DND-41 (cell line): ENCODE measurements around the gene CMTM7.

Experiments used
- ATAC-seq: fragments of 200-7000 bp; cut with Tn5 transposase; 3 replicates; pipeline ENCODE4 v1.9.1; 2021; ENCODE audit warnings: low read depth; ENCODE audit not compliant: insufficient read depth
- DNase-seq: peaks from one replicate; pipeline ENCODE4 v3.0.0-alpha.2; 2020
- H2AFZ ChIP-seq: 2 replicates; pipeline ENCODE4 v1.6.0; 2012; ENCODE audit warnings: low read depth, low read length
- H3K27ac ChIP-seq: 2 replicates; pipeline ENCODE4 v1.5.1; 2012; ENCODE audit warnings: low read length, inconsistent platforms
- H3K27me3 ChIP-seq: fragments of 200-600 bp; sonication (generic); 2 replicates; pipeline ENCODE4 v1.6.0; 2012; ENCODE audit warnings: low read length, mild to moderate bottlenecking, inconsistent platforms; ENCODE audit not compliant: insufficient read depth, poor library complexity
- H3K36me3 ChIP-seq: 2 replicates; pipeline ENCODE4 v1.5.1; 2012; ENCODE audit warnings: low read length, inconsistent platforms; ENCODE audit not compliant: insufficient read depth
- H3K4me1 ChIP-seq: 2 replicates; pipeline ENCODE4 v1.5.1; 2012; ENCODE audit warnings: mild to moderate bottlenecking, low read length; ENCODE audit not compliant: insufficient read depth
- H3K4me2 ChIP-seq: 2 replicates; pipeline ENCODE4 v1.6.0; 2012; ENCODE audit warnings: mild to moderate bottlenecking, moderate library complexity, low read length, inconsistent platforms; ENCODE audit not compliant: insufficient read depth
- H3K4me3 ChIP-seq, 2 experiments: fragments of 200-600 bp in 1 of 2; shearing (Covaris generic) in 1 of 2; 2 replicates each; pipeline ENCODE4 v1.5.1; 2012 to 2016; ENCODE audit warnings: inconsistent platforms in 2 of 2, low read length in 2 of 2, mild to moderate bottlenecking in 2 of 2, low read depth in 1 of 2, moderate library complexity in 1 of 2
- H3K79me2 ChIP-seq: 2 replicates; pipeline ENCODE4 v1.6.0; 2012; ENCODE audit warnings: low read length, inconsistent platforms; ENCODE audit not compliant: insufficient read depth
- H3K9ac ChIP-seq: 2 replicates; pipeline ENCODE4 v1.6.0; 2012; ENCODE audit warnings: low read depth, mild to moderate bottlenecking, inconsistent platforms, low read length, moderate library complexity
- H3K9me3 ChIP-seq: 2 replicates; pipeline ENCODE4 v1.5.1; 2012; ENCODE audit warnings: low read length, moderate library complexity, mild to moderate bottlenecking, inconsistent platforms; ENCODE audit not compliant: insufficient read depth, severe bottlenecking
- H4K20me1 ChIP-seq: 2 replicates; pipeline ENCODE4 v1.6.0; 2012; ENCODE audit warnings: low read length; ENCODE audit not compliant: insufficient read depth
- EZH2 ChIP-seq: IDR thresholded peaks from 3 replicates; pipeline ENCODE4 v1.6.1; 2012; ENCODE audit warnings: borderline replicate concordance, low read depth, mild to moderate bottlenecking, moderate library complexity, low read length, inconsistent platforms; ENCODE audit not compliant: severe bottlenecking
- TF ChIP-seq, protein P1 (sequence below): IDR thresholded peaks from 2 replicates; pipeline ENCODE4 v1.5.1; 2012; ENCODE audit warnings: borderline replicate concordance, low read length, moderate library complexity, mild to moderate bottlenecking; ENCODE audit not compliant: poor library complexity, severe bottlenecking; ENCODE audit errors: extremely low read depth

The CMTM7 gene

DNA sequence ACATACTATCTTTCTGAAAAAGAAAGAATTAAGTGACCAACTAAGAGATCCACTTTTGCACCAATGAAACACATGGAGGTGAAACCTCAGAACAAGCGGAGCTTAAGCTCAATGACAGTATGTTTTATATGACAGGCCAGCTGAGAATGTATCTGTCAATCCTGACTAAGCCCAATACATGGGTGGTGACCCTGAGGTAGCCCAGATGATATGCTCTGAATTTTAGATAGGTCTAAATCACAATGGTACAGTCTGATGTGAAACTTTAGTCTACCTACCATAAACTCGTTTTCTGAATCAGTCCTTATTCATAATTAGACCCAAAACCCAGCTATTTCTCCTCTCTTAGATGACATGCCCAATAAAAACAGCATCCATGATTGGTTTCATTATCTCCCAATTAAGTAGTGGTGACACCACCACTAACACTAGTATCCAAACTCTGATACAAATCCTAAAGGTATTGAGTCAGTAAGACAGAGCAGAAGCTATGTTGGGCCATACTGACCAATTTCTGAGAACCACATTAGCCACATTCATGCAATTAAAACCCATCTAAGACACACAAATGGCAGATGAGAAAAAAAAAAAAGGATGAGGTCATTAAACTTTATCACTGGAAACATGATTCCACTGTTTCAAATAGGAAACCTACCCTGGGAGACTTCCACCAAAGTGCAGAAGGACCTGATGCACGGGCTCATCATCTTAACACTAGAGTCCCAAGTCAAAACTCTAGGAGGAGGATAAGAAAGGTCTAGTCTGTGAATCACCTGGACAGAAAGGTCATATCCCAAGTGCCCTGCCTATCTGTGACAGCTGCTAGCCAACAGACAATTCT is 90.4 kb downstream of the CMTM7 start:
- Histone ChIP-seq H3K27ac (no peak overlapping the region), H3K9ac (no peak overlapping the region), H3K27me3 (no peaks in the 10 kb centered on the region), H3K4me2 (no peak overlapping the region), H3K79me2 (no peaks in the 10 kb centered on the region), H3K4me3 (no peak overlapping the region), H3K36me3 (peaks cover 59% of the 10 kb centered on the region), H2AFZ (no peak overlapping the region), H3K9me3 (no peaks in the 10 kb centered on the region), H3K4me1 (no peaks in the 10 kb centered on the region), H4K20me1 (no peaks in the 10 kb centered on the region)
- TF ChIP-seq, protein P1, sequence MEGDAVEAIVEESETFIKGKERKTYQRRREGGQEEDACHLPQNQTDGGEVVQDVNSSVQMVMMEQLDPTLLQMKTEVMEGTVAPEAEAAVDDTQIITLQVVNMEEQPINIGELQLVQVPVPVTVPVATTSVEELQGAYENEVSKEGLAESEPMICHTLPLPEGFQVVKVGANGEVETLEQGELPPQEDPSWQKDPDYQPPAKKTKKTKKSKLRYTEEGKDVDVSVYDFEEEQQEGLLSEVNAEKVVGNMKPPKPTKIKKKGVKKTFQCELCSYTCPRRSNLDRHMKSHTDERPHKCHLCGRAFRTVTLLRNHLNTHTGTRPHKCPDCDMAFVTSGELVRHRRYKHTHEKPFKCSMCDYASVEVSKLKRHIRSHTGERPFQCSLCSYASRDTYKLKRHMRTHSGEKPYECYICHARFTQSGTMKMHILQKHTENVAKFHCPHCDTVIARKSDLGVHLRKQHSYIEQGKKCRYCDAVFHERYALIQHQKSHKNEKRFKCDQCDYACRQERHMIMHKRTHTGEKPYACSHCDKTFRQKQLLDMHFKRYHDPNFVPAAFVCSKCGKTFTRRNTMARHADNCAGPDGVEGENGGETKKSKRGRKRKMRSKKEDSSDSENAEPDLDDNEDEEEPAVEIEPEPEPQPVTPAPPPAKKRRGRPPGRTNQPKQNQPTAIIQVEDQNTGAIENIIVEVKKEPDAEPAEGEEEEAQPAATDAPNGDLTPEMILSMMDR, result no peak
- no peak for TF ChIP-seq EZH2
- DNase-seq (no peak), ATAC-seq (no peak)

DNA sequence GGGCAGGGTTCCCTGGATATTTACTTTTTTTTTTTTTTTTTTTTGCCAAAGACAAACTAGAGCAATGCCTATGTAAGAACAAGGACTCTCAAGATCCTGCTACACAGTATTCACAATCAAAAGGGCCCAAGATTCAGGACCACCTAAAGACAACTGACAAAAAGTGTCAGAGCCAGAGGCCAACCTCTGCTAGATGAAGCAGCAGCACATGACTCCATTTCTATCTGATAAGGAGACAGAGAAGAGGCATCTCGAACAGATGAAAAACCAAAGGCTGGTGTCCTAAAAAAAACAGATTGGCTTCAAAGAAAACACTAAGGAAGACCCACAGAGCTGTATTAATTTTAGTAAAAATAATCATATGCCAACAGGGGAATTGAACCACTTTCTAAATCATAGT is 91.0 kb downstream of the CMTM7 start:
- Histone ChIP-seq H3K36me3 (peaks cover 65% of the 10 kb centered on the region), H3K27me3 (no peaks in the 10 kb centered on the region), H4K20me1 (no peaks in the 10 kb centered on the region), H3K9ac (no peak overlapping the region), H3K4me3 (no peak overlapping the region), H3K27ac (no peak overlapping the region), H3K79me2 (no peaks in the 10 kb centered on the region), H3K4me1 (no peaks in the 10 kb centered on the region), H3K9me3 (no peaks in the 10 kb centered on the region), H3K4me2 (no peak overlapping the region), H2AFZ (no peak overlapping the region)
- TF ChIP-seq, protein P1, result no peak
- TF ChIP-seq EZH2, result no peak
- DNase-seq, result no peak
- ATAC-seq, result no peak

DNA sequence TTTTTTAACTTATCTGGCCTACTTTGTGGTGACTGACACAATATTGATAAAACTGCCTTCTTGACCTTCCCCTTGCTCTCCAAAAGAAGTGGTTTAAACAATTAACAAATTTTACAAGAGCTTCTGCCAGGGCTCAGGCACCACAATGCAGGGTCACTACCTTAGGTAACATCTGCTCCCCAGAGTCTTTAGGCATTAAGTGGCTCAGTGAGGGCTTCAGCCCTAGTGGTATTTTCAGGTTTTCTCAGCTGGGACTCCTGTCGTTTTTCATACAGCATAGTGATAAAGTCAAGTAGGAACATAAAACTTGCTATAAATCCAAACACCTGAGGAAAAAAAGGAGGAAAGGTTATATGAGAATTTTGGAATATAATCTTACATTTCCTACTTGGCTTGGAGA is 92.1 kb downstream of the CMTM7 start:
- ATAC-seq (no peak), DNase-seq (no peak)
- H3K4me2 ChIP-seq, result no peak overlapping the region
- H2AFZ ChIP-seq, result no peak overlapping the region
- no peaks in the 10 kb centered on the region for H3K4me1 ChIP-seq
- H3K36me3 ChIP-seq, result peaks cover 59% of the 10 kb centered on the region
- H3K9ac ChIP-seq, result no peak overlapping the region
- H4K20me1 ChIP-seq, result no peaks in the 10 kb centered on the region
- TF ChIP-seq, protein P1, result no peak
- no peak for TF ChIP-seq EZH2
- no peaks in the 10 kb centered on the region for H3K27me3 ChIP-seq
- H3K27ac ChIP-seq, result no peak overlapping the region
- H3K79me2 ChIP-seq, result no peaks in the 10 kb centered on the region
- H3K9me3 ChIP-seq, result no peaks in the 10 kb centered on the region
- no peak overlapping the region for H3K4me3 ChIP-seq
